H1 (cell line): ENCODE results near the gene RPS6KB2. TPM values are rescaled to one million over a fixed set of nuclear protein-coding genes. Genes with fewer than 3 reads are reported as not detected.
A peak's percentile ranks its signal among the peaks of the same experiment; 100 is the strongest.

Experiments
- CTCF ChIA-PET: fragments of 300-600 bp; sonication (Branson Sonifier 250); formaldehyde crosslinking; loops from one replicate; lab custom pipeline; 2021; ENCODE audit not compliant: partially characterized antibody; lab: Charles Lee
- POLR2A ChIA-PET: fragments of 300-600 bp; sonication (Branson Sonifier 250); formaldehyde crosslinking; loops from one replicate; lab custom pipeline; 2021; ENCODE audit warnings: inconsistent platforms; ENCODE audit not compliant: partially characterized antibody; lab: Charles Lee
- DNase-seq, 2 experiments: peaks; one replicate each; pipeline versions ENCODE4 v3.0.0 to v3.0.0-alpha.2; 2010 to 2022; ENCODE audit warnings: low spot score in 2 of 2, low read depth in 1 of 2, mixed read lengths in 1 of 2
- FAIRE-seq: peaks from 2 replicates; lab custom pipeline; 2011; peaks lifted over from hg19 to GRCh38; lab: Jason Lieb, UNC
- H2AFZ ChIP-seq: 2 replicates; pipeline ENCODE4 v1.8.1; 2012; ENCODE audit warnings: low read length, inconsistent platforms
- H2AK5ac ChIP-seq: 2 replicates; pipeline ENCODE4 v1.6.1; 2013; ENCODE audit warnings: low read depth, low read length
- H2BK120ac ChIP-seq: replicated peaks from 2 replicates; pipeline ENCODE3; 2013; ENCODE audit warnings: low read depth, low read length, inconsistent platforms
- H2BK12ac ChIP-seq: 2 replicates; pipeline ENCODE4 v1.6.1; 2013; ENCODE audit warnings: low read depth, low read length
- H2BK15ac ChIP-seq: 2 replicates; pipeline ENCODE4 v1.6.1; 2013; ENCODE audit warnings: low read length
- H2BK20ac ChIP-seq: 2 replicates; pipeline ENCODE4 v1.6.1; 2013; ENCODE audit warnings: low read length
- H2BK5ac ChIP-seq: 2 replicates; pipeline ENCODE4 v1.6.1; 2013; ENCODE audit warnings: low read depth, low read length
- H3K14ac ChIP-seq: 2 replicates; pipeline ENCODE4 v1.6.1; 2013; ENCODE audit warnings: inconsistent platforms; ENCODE audit not compliant: insufficient read length
- H3K18ac ChIP-seq: 2 replicates; pipeline ENCODE4 v1.6.1; 2013; ENCODE audit warnings: low read length; ENCODE audit errors: extremely low read depth
- H3K23ac ChIP-seq: 2 replicates; pipeline ENCODE4 v1.6.1; 2013; ENCODE audit warnings: inconsistent platforms; ENCODE audit not compliant: insufficient read length
- H3K23me2 ChIP-seq: 2 replicates; pipeline ENCODE4 v1.6.1; 2013; ENCODE audit warnings: low read depth, low read length
- H3K27ac ChIP-seq: 2 replicates; pipeline ENCODE4 v1.6.1; 2011; ENCODE audit warnings: low read depth, low read length, inconsistent platforms
- H3K27me3 ChIP-seq, 4 experiments: replicated peaks in 1 of 4; 1 replicate in 1 of 4; 2 replicates in 3 of 4; pipeline versions ENCODE4 v1.6.1 to v1.8.1; 2011 to 2013; ENCODE audit warnings: low read length in 3 of 4, mild to moderate bottlenecking in 3 of 4, inconsistent platforms in 2 of 4, mixed read lengths in 2 of 4, moderate library complexity in 1 of 4; ENCODE audit not compliant: control insufficient read depth in 3 of 4, insufficient read depth in 3 of 4; ENCODE audit errors: extremely low read depth in 1 of 4
- H3K36me3 ChIP-seq, 4 experiments: 2 replicates each; pipeline versions ENCODE4 v1.6.1 to v1.8.1; 2011 to 2013; ENCODE audit warnings: mild to moderate bottlenecking in 4 of 4, low read length in 3 of 4, moderate library complexity in 2 of 4, control low read depth in 1 of 4, inconsistent platforms in 1 of 4; ENCODE audit not compliant: insufficient read depth in 4 of 4, control insufficient read depth in 2 of 4
- H3K4ac ChIP-seq: replicated peaks from 2 replicates; pipeline ENCODE3; 2013; ENCODE audit warnings: low read length, low read depth, mixed read lengths, inconsistent platforms; ENCODE audit not compliant: insufficient read length
- H3K4me1 ChIP-seq, 4 experiments: replicated peaks in 1 of 4; 1 replicate in 1 of 4; 2 replicates in 3 of 4; pipeline versions ENCODE4 v1.6.1 to v1.8.1; 2011 to 2013; ENCODE audit warnings: low read length in 3 of 4, inconsistent platforms in 2 of 4, mixed read lengths in 1 of 4; ENCODE audit not compliant: insufficient read depth in 4 of 4, control insufficient read depth in 3 of 4
- H3K4me2 ChIP-seq, 2 experiments: 2 replicates each; pipeline versions ENCODE4 v1.6.1 to v1.8.1; 2011 to 2013; ENCODE audit warnings: low read depth in 2 of 2, low read length in 2 of 2, control low read depth in 1 of 2, inconsistent platforms in 1 of 2, mild to moderate bottlenecking in 1 of 2; ENCODE audit not compliant: insufficient read depth in 1 of 2
- H3K4me3 ChIP-seq, 4 experiments: fragments of 200-600, 300-600 bp in 1 of 4; sonication (generic), shearing (Covaris generic), sonication (Bioruptor Twin) in 1 of 4; 2 replicates each; pipeline versions ENCODE4 v1.5.1 to v1.8.1; 2011 to 2016; ENCODE audit warnings: low read length in 4 of 4, low read depth in 3 of 4, control low read depth in 2 of 4, inconsistent platforms in 2 of 4, mild to moderate bottlenecking in 2 of 4, mixed read lengths in 1 of 4, moderate library complexity in 1 of 4; ENCODE audit not compliant: insufficient read depth in 2 of 4; ENCODE audit errors: extremely low read depth in 1 of 4
- H3K56ac ChIP-seq: replicated peaks from 2 replicates; pipeline ENCODE3; 2013; ENCODE audit warnings: low read depth, mild to moderate bottlenecking, mixed read lengths, low read length, inconsistent platforms; ENCODE audit not compliant: insufficient read length
- H3K79me1 ChIP-seq: 2 replicates; pipeline ENCODE4 v1.6.1; 2013; ENCODE audit warnings: low read depth, low read length, control low read depth
- H3K79me2 ChIP-seq, 2 experiments: 2 replicates each; pipeline versions ENCODE4 v1.6.1 to v1.8.1; 2012 to 2013; ENCODE audit warnings: low read length in 2 of 2, mild to moderate bottlenecking in 2 of 2, inconsistent platforms in 1 of 2; ENCODE audit not compliant: insufficient read depth in 2 of 2, control insufficient read depth in 1 of 2
- H3K9ac ChIP-seq, 4 experiments: replicated peaks in 1 of 4; 1 replicate in 1 of 4; 2 replicates in 3 of 4; pipeline versions ENCODE4 v1.6.1 to v1.8.1; 2011 to 2013; ENCODE audit warnings: low read depth in 3 of 4, low read length in 3 of 4, control low read depth in 2 of 4, mild to moderate bottlenecking in 2 of 4, moderate library complexity in 2 of 4, inconsistent platforms in 1 of 4; ENCODE audit errors: extremely low read depth in 1 of 4
- H3K9me3 ChIP-seq, 2 experiments: 2 replicates each; pipeline versions ENCODE4 v1.6.1 to v1.8.1; 2012 to 2013; ENCODE audit warnings: mild to moderate bottlenecking in 2 of 2, moderate library complexity in 2 of 2, control low read depth in 1 of 2, inconsistent platforms in 1 of 2, low read depth in 1 of 2, low read length in 1 of 2, mixed read lengths in 1 of 2; ENCODE audit not compliant: insufficient read depth in 2 of 2
- H4K20me1 ChIP-seq, 2 experiments: replicated peaks in 1 of 2; 2 replicates each; pipeline versions ENCODE3 to v1.8.1; 2011 to 2013; ENCODE audit warnings: inconsistent platforms in 2 of 2, low read length in 2 of 2, mild to moderate bottlenecking in 1 of 2; ENCODE audit not compliant: insufficient read depth in 2 of 2, control insufficient read depth in 1 of 2
- H4K5ac ChIP-seq: 2 replicates; pipeline ENCODE4 v1.6.1; 2013; ENCODE audit warnings: low read length, low read depth, mixed read lengths, inconsistent platforms; ENCODE audit not compliant: insufficient read length
- H4K8ac ChIP-seq: 2 replicates; pipeline ENCODE4 v1.8.0; 2013; ENCODE audit warnings: mild to moderate bottlenecking, moderate library complexity, low read length, inconsistent platforms; ENCODE audit not compliant: insufficient read depth; ENCODE audit errors: extremely low read depth
- H4K91ac ChIP-seq: replicated peaks from 2 replicates; pipeline ENCODE3; 2013; ENCODE audit warnings: low read length, mixed read lengths, inconsistent platforms; ENCODE audit not compliant: insufficient read length
- ASH2L ChIP-seq: fragments of 200-600, 300-600 bp; sonication (generic); IDR thresholded peaks from one replicate; pipeline ENCODE4 v1.7.1; 2017; ENCODE audit warnings: low read length
- EGR1 ChIP-seq: IDR thresholded peaks from 2 replicates; pipeline ENCODE4 v1.6.1; 2011; ENCODE audit warnings: low read depth, low read length, borderline replicate concordance
- JUN ChIP-seq: IDR thresholded peaks from 2 replicates; pipeline ENCODE4 v1.6.1; 2011; ENCODE audit warnings: low read depth, mild to moderate bottlenecking, improper control_type of control experiment, low read length
- NRF1 ChIP-seq: IDR thresholded peaks from 2 replicates; pipeline ENCODE4 v1.6.1; 2011; ENCODE audit warnings: mild to moderate bottlenecking, low read depth, low read length, improper control_type of control experiment
- POLR2AphosphoS5 ChIP-seq: IDR thresholded peaks from 2 replicates; pipeline ENCODE4 v1.6.1; 2011; ENCODE audit warnings: low read depth, low read length
- RAD21 ChIP-seq, 2 experiments: IDR thresholded peaks in 1 of 2; conservative IDR thresholded peaks in 1 of 2; 2 replicates each; pipeline ENCODE4 v1.6.1; 2011; ENCODE audit warnings: low read depth in 2 of 2, low read length in 2 of 2, improper control_type of control experiment in 1 of 2, inconsistent platforms in 1 of 2, mild to moderate bottlenecking in 1 of 2, moderate library complexity in 1 of 2
- SAP30 ChIP-seq: fragments of 300-600 bp; sonication (generic); IDR thresholded peaks from 2 replicates; pipeline ENCODE4 v1.7.1; 2012; ENCODE audit warnings: low read length, moderate library complexity, mild to moderate bottlenecking, inconsistent platforms; ENCODE audit not compliant: insufficient read depth, insufficient replicate concordance
- SP1 ChIP-seq: IDR thresholded peaks from 2 replicates; pipeline ENCODE4 v1.6.1; 2011; ENCODE audit warnings: low read depth, low read length
- SP4 ChIP-seq: IDR thresholded peaks from 2 replicates; pipeline ENCODE4 v1.6.1; 2012; ENCODE audit warnings: low read length, inconsistent platforms
- SRF ChIP-seq: IDR thresholded peaks from 2 replicates; pipeline ENCODE4 v1.6.1; 2011; ENCODE audit warnings: mild to moderate bottlenecking, low read depth, low read length, moderate library complexity
- SUZ12 ChIP-seq: fragments of 200-600 bp; sonication (generic); IDR thresholded peaks from 2 replicates; pipeline ENCODE4 v1.6.1; 2012; ENCODE audit warnings: mild to moderate bottlenecking, inconsistent platforms, low read length, moderate library complexity, mixed read lengths
- TAF7 ChIP-seq: optimal IDR thresholded peaks from 2 replicates; pipeline ENCODE3; 2011; ENCODE audit warnings: low read depth, mild to moderate bottlenecking, inconsistent platforms, low read length, moderate library complexity, borderline replicate concordance
- ZNF274 ChIP-seq: IDR thresholded peaks from 2 replicates; pipeline ENCODE4 v1.7.0; 2012; ENCODE audit warnings: low read length, borderline replicate concordance; ENCODE audit errors: extremely low read depth
- WGBS, 2 experiments: shearing (Covaris generic) in 1 of 2; methylation state at CpG; one replicate each; pipeline versions ENCODE4 v1.1.6 to v1.1.7; 2013 to 2015; ENCODE audit warnings: low lambda C conversion rate in 2 of 2, mixed read lengths in 2 of 2, inconsistent platforms in 1 of 2, low coverage in 1 of 2, missing lambda C conversion rate in 1 of 2; ENCODE audit not compliant: insufficient replicate concordance in 2 of 2, insufficient coverage in 1 of 2, insufficient read length in 1 of 2; ENCODE audit errors: extremely low coverage in 1 of 2, missing lambda C conversion rate in 1 of 2; 5-methylcytosine and 5-hydroxymethylcytosine counted together
- polyA plus RNA-seq, 7 experiments: library from polyadenylated mRNA; depleted of rRNA in 3 of 7; stranded (reverse) in 5 of 7; unstranded in 2 of 7; fragments of >200 nt in 5 of 7; fragments of 200-250 nt in 2 of 7; gene quantifications; 1 replicate in 5 of 7; 2 replicates in 1 of 7; 4 replicates in 1 of 7; pipeline versions ENCODE4 v1.2.1 to v1.2.3, GENCODE V29; 2011 to 2013; ENCODE audit warnings: missing spikeins in 2 of 7, mixed read lengths in 2 of 7
- total RNA-seq: library from RNA; stranded (reverse); fragmentation: NEBNext Ultra II Directional; extraction: Animal tissue kit (Norgen Biotek cat#: 25700); gene quantifications from 2 replicates; pipeline ENCODE4 v1.2.1, GENCODE V29; 2021
- TF ChIP-seq, protein P1 (sequence below): IDR thresholded peaks from 2 replicates; pipeline ENCODE4 v1.6.1; 2011; ENCODE audit warnings: low read length, improper control_type of control experiment

The RPS6KB2 gene
- total and polyA plus RNA-seq, 2 of the 8 experiments (the other 6 are each of a cell fraction or from before 2014, with no cell fraction given) = 41.0 to 47.1 TPM

DNA sequence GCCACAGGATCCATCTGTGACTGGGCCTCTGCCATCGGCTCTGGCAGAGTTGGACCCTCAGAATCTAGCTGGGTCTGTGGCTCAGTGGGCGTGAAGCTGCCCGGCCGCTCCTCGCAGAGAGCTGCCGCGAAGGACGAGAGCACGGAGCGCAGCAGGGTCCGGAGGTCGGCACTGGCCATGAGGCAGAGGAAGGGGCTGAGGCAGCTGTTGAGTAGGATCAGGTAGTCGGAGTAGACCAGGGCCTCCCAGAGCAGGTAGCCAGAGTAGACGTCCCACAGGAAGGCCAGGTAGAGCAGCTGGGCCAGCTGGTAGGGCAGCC lies 23.3 kb downstream of the RPS6KB2 start:
- CTCF ChIA-PET = interaction anchor here (1.0 to 2.1 kb wide), 6 partner anchors 9 to 50 kb away, joined by 3 to 8 read pairs (median 4); partner anchors contain the start of gene PPP1CA
- H3K36me3 ChIP-seq = no peaks in the 10 kb centered on the region
- no peak overlapping the region for H3K14ac ChIP-seq
- no peaks in the 10 kb centered on the region for H4K20me1 ChIP-seq
- no peak overlapping the region for H2AK5ac ChIP-seq
- POLR2A ChIA-PET = interaction anchor here (1.4 to 2.2 kb wide), 6 partner anchors 9 to 24 kb away, joined by 3 to 15 read pairs (median 8); partner anchors contain the start of genes CORO1B, PTPRCAP and RPS6KB2
- H3K18ac ChIP-seq = no peak overlapping the region
- H3K79me2 ChIP-seq = no peaks in the 10 kb centered on the region
- no peaks in the 10 kb centered on the region for H3K4me1 ChIP-seq
- H2BK12ac ChIP-seq = no peak overlapping the region
- no peak overlapping the region for H4K8ac ChIP-seq
- no peaks in the 10 kb centered on the region for H3K23me2 ChIP-seq
- no peak overlapping the region for H3K23ac ChIP-seq
- H2BK15ac ChIP-seq = 0 out of 2 replicates have a peak overlapping the region, but pooled peaks have one; percentile 46
- H2BK5ac ChIP-seq = no peak overlapping the region
- no peaks in the 10 kb centered on the region for H3K9me3 ChIP-seq
- no peak overlapping the region for H2BK20ac ChIP-seq
- H3K4me2 ChIP-seq = no peak overlapping the region
- H4K91ac ChIP-seq = no peak overlapping the region
- 87% methylated on average over 14 of the region's 14 CpGs; no CpG with 5 or more reads in 1 of the 2 experiments for WGBS, 2 experiments
- no peak overlapping the region for H2BK120ac ChIP-seq
- no peak overlapping the region for H3K27ac ChIP-seq
- no peak for FAIRE-seq
- H3K9ac ChIP-seq = no peak overlapping the region
- no peak overlapping the region for H3K56ac ChIP-seq
- H3K4me3 ChIP-seq = no peak overlapping the region
- no peak for DNase-seq
- no peaks in the 10 kb centered on the region for H3K27me3 ChIP-seq
- H4K5ac ChIP-seq = no peak overlapping the region
- H3K4ac ChIP-seq = no peak overlapping the region
- H3K79me1 ChIP-seq = no peaks in the 10 kb centered on the region
- no peak overlapping the region for H2AFZ ChIP-seq
- TF ChIP-seq ZNF274 = no peak
- TF ChIP-seq RAD21 (IDR thresholded peaks at IDR 0.05 in 1 of 2, conservative IDR thresholded peaks at IDR 0.05 in 1 of 2; ENCODE audit: low read depth in 2 of 2, low read length in 2 of 2) = no peak
- no peak for TF ChIP-seq SRF
- TF ChIP-seq SUZ12 = no peak
- no peak for TF ChIP-seq NRF1
- TF ChIP-seq POLR2AphosphoS5 = no peak
- TF ChIP-seq TAF7 = no peak
- no peak for TF ChIP-seq JUN
- no peak for TF ChIP-seq EGR1
- no peak for TF ChIP-seq SAP30
- TF ChIP-seq, protein P1, sequence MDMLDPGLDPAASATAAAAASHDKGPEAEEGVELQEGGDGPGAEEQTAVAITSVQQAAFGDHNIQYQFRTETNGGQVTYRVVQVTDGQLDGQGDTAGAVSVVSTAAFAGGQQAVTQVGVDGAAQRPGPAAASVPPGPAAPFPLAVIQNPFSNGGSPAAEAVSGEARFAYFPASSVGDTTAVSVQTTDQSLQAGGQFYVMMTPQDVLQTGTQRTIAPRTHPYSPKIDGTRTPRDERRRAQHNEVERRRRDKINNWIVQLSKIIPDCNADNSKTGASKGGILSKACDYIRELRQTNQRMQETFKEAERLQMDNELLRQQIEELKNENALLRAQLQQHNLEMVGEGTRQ = no peak
- TF ChIP-seq ASH2L = no peak
- TF ChIP-seq SP4 = no peak
- TF ChIP-seq SP1 = no peak
